Natural killer cell (primary cell): Measurements from ENCODE around the gene THSD1. TPM values are rescaled to one million over a fixed set of nuclear protein-coding genes. Genes with fewer than 3 reads are reported as not detected.
A peak's percentile ranks its signal among the peaks of the same experiment; 100 is the strongest.

Source experiments
- ATAC-seq, 3 donors: fragments of 150-1000 bp in 2 of 3; fragments of 200-7000 bp in 1 of 3; cut with Tn5 transposase; 1 replicate in 1 of 3; 2 replicates in 2 of 3; pipeline ENCODE4 v1.10.0; 2021; ENCODE audit warnings: mild to moderate bottlenecking in 2 of 3, moderate library complexity in 2 of 3
- DNase-seq, 2 donors: peaks; one replicate each; pipeline versions ENCODE4 v3.0.0 to v3.0.0-alpha.2; 2013 to 2021; ENCODE audit warnings: mixed read lengths in 1 of 2
- H3K27ac ChIP-seq: one replicate; pipeline ENCODE4 v1.5.1; 2013; ENCODE audit warnings: mild to moderate bottlenecking, low read length
- H3K27me3 ChIP-seq: one replicate; pipeline ENCODE4 v1.6.1; 2013; ENCODE audit warnings: low read length; ENCODE audit not compliant: control insufficient read depth, insufficient read depth
- H3K36me3 ChIP-seq: one replicate; pipeline ENCODE4 v1.6.1; 2013; ENCODE audit warnings: low read length; ENCODE audit not compliant: control insufficient read depth, insufficient read depth
- H3K4me1 ChIP-seq: one replicate; pipeline ENCODE4 v1.6.1; 2013; ENCODE audit warnings: low read length; ENCODE audit not compliant: control insufficient read depth, insufficient read depth
- H3K4me3 ChIP-seq: one replicate; pipeline ENCODE4 v1.5.1; 2013; ENCODE audit warnings: low read length
- H3K9me3 ChIP-seq: one replicate; pipeline ENCODE4 v1.6.1; 2013; ENCODE audit warnings: low read length; ENCODE audit not compliant: control insufficient read depth, insufficient read depth
- H3K27ac Mint-ChIP-seq, 2 donors: one replicate each; pipeline ENCODE4 v1.8.0; 2022; ENCODE audit warnings: mild to moderate bottlenecking in 2 of 2, mixed read lengths in 2 of 2, moderate library complexity in 1 of 2
- H3K27me3 Mint-ChIP-seq, 2 donors: one replicate each; pipeline ENCODE4 v1.8.0; 2022; ENCODE audit warnings: low read depth in 2 of 2, mixed read lengths in 2 of 2
- H3K36me3 Mint-ChIP-seq: one replicate; pipeline ENCODE4 v1.8.0; 2022; ENCODE audit warnings: mixed read lengths
- H3K4me1 Mint-ChIP-seq, 2 donors: one replicate each; pipeline ENCODE4 v1.8.0; 2022; ENCODE audit warnings: mixed read lengths in 2 of 2
- H3K4me3 Mint-ChIP-seq: one replicate; pipeline ENCODE4 v1.8.0; 2022; ENCODE audit warnings: mild to moderate bottlenecking, moderate library complexity, mixed read lengths
- H3K9me3 Mint-ChIP-seq, 2 donors: one replicate each; pipeline ENCODE4 v1.8.0; 2022; ENCODE audit warnings: mixed read lengths in 2 of 2
- WGBS: methylation state at CpG from one replicate; pipeline ENCODE4 v1.1.7; 2013; ENCODE audit warnings: missing lambda C conversion rate; ENCODE audit not compliant: insufficient coverage; 5-methylcytosine and 5-hydroxymethylcytosine counted together
- intact Hi-C: fragments of 100-400 bp; cut with micrococcal nuclease; formaldehyde crosslinking; loops from one replicate; pipeline ENCODE4 v1.14.2; 2022
- total RNA-seq, 4 donors: library from RNA; stranded (reverse); fragments of 120-200 nt in 1 of 4; gene quantifications; one replicate each; pipeline versions ENCODE4 v1.2.3 to v1.2.4, GENCODE V29; 2013 to 2022
- TF ChIP-seq, protein P1 (sequence below): fragments of 200-600 bp; IDR thresholded peaks from one replicate; pipeline ENCODE4 v1.8.0; 2022; ENCODE audit warnings: antibody characterized with exemption

THSD1 gene
- total RNA-seq, 3 donors from 2014 or later (not counting 1 experiment from before 2014, with no cell fraction given): 0.61 to 1.2 (median 0.84) TPM

DNA sequence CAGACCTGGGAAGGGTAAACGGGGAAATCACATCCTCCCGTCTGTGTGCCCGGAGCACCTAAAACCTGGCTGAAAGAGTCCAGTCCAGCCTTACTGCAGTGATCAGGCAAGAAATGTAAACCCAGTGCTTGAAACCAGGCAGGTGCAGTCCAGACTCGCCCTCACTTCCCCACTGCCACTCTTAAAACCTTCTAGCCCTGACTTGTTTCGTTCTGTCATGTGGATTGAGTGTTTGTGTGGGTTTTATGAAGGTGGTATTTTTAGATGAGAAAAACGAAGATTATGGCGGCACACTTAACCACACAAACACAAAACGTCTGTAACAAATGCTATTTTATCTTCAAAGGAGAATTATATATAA lies 48.5 kb upstream of the THSD1 start:
- TF ChIP-seq, protein P1, sequence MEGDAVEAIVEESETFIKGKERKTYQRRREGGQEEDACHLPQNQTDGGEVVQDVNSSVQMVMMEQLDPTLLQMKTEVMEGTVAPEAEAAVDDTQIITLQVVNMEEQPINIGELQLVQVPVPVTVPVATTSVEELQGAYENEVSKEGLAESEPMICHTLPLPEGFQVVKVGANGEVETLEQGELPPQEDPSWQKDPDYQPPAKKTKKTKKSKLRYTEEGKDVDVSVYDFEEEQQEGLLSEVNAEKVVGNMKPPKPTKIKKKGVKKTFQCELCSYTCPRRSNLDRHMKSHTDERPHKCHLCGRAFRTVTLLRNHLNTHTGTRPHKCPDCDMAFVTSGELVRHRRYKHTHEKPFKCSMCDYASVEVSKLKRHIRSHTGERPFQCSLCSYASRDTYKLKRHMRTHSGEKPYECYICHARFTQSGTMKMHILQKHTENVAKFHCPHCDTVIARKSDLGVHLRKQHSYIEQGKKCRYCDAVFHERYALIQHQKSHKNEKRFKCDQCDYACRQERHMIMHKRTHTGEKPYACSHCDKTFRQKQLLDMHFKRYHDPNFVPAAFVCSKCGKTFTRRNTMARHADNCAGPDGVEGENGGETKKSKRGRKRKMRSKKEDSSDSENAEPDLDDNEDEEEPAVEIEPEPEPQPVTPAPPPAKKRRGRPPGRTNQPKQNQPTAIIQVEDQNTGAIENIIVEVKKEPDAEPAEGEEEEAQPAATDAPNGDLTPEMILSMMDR: no peak
- Mint-ChIP-seq H3K4me1 (peaks cover 27 to 33% of the 10 kb centered on the region in 2 donors), H3K9me3 (no peaks in the 10 kb centered on the region), H3K36me3 (no peaks in the 10 kb centered on the region), H3K4me3 (peak overlapping the region; percentile 88), H3K27ac (peak overlapping the region; percentile 93 to 97), H3K27me3 (peaks cover 0 to 2% of the 10 kb centered on the region in 2 donors)
- Histone ChIP-seq H3K27me3 (no peaks in the 10 kb centered on the region), H3K27ac (peak overlapping the region; percentile 80), H3K9me3 (no peaks in the 10 kb centered on the region), H3K36me3 (no peaks in the 10 kb centered on the region), H3K4me1 (peaks cover 12% of the 10 kb centered on the region), H3K4me3 (peak overlapping the region; percentile 60)
- ATAC-seq (peak in 1 of 3 donors; percentile 4), DNase-seq (peak; percentile 26 to 64)
- 3% methylated on average over 3 of the region's 8 CpGs for WGBS
- intact Hi-C loops: loop anchor here (2.0 to 5.0 kb wide), 3 partner anchors 198 to 652 kb away; partner anchors contain the start of genes ALG11 and SUGT1

DNA sequence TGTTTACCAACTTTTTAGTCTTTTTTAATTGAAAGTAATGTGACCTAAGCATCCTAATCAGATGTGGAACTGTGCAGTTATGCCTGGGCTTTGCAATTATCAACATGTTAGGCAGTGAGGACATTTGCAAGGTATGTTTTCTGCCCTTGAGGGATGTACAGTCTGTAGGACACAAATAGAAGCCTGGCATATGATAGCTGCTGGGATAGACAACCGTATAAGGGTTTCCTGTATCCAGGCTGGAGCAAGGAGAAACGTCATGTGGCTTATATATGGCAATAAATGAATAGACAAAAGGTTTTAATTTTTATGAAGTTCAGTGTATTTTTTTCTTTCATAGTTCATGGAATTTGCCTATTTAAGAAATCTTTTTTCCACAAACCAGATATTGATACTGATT lies 46.5 kb upstream of the THSD1 start:
- H3K9me3 ChIP-seq: no peaks in the 10 kb centered on the region
- no peak overlapping the region for H3K4me3 ChIP-seq
- Mint-ChIP-seq H3K27me3 (peaks cover 0 to 2% of the 10 kb centered on the region in 2 donors), H3K4me1 (peaks cover 44 to 51% of the 10 kb centered on the region in 2 donors), H3K27ac (no peak overlapping the region), H3K4me3 (peak overlapping the region; percentile 47), H3K36me3 (no peaks in the 10 kb centered on the region), H3K9me3 (no peaks in the 10 kb centered on the region)
- 87% methylated on average over 2 of the region's 2 CpGs for WGBS
- ATAC-seq (no peak), DNase-seq (no peak)
- TF ChIP-seq, protein P1: no peak
- H3K36me3 ChIP-seq: no peaks in the 10 kb centered on the region
- no peaks in the 10 kb centered on the region for H3K27me3 ChIP-seq
- H3K27ac ChIP-seq: no peak overlapping the region
- intact Hi-C loops: loop anchor here (5.0 kb wide), 1 partner anchor 200 kb away; the partner anchor contains the start of gene SUGT1
- H3K4me1 ChIP-seq: peaks cover 25% of the 10 kb centered on the region

DNA sequence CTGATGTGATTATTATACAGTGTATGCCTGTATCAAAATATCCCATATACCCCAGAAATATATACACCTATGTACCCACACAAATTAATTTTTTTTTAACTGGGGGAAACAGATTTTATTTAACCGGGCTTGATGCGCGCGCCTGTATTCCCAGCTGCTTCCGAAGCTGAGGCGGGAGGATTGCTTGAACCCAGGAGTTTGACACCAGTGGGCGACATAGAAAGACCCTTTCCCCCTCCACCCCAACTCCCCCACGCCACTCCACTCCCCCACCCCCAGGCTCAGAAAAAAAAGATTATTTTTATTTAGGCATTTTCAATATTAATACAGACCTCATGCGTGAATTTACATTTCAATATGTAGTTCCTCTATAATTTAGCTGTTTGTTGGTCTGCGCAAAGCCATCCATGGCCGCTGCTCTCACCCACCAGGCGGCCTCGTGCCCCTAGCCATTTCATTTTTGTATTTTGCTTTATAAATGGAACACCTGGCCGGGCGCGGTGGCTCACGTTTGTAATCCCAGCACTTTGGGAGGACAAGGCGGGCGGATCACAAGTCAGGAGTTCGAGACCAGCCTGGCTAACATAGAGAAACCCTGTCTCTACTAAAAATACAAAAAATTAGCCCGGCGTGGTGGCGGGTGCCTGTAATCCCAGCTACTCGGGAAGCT lies 45.3 kb upstream of the THSD1 start:
- Histone ChIP-seq H3K4me3 (no peak overlapping the region), H3K9me3 (no peaks in the 10 kb centered on the region), H3K4me1 (peaks cover 25% of the 10 kb centered on the region), H3K27me3 (no peaks in the 10 kb centered on the region), H3K36me3 (no peaks in the 10 kb centered on the region), H3K27ac (no peak overlapping the region)
- TF ChIP-seq, protein P1: no peak
- intact Hi-C loops: loop anchor here (5.0 kb wide), 1 partner anchor 201 kb away; the partner anchor contains the start of gene SUGT1
- H3K4me3 Mint-ChIP-seq: peak overlapping the region; percentile 86
- H3K27ac Mint-ChIP-seq: peak overlapping the region; percentile 87 to 93
- peaks cover 44 to 50% of the 10 kb centered on the region in 2 donors for H3K4me1 Mint-ChIP-seq
- no peaks in the 10 kb centered on the region for H3K9me3 Mint-ChIP-seq
- no peak for ATAC-seq
- WGBS: 98% methylated on average over 23 of the region's 24 CpGs
- H3K36me3 Mint-ChIP-seq: no peaks in the 10 kb centered on the region
- DNase-seq: no peak
- peaks cover 0 to 2% of the 10 kb centered on the region in 2 donors for H3K27me3 Mint-ChIP-seq
